Neural cell (in vitro differentiated cells): ENCODE results near the gene BAHD1. TPM values are rescaled to one million over a fixed set of nuclear protein-coding genes. Genes with fewer than 3 reads are reported as not detected.
A peak's percentile ranks its signal among the peaks of the same experiment; 100 is the strongest.

Experiments
- H2AFZ ChIP-seq: fragments of 200-600, 300-800 bp; sonication (generic), shearing (Covaris generic); 2 replicates; pipeline ENCODE4 v1.6.0; 2014; ENCODE audit warnings: low read depth, mild to moderate bottlenecking, antibody characterized with exemption, low read length, moderate library complexity
- H3F3A ChIP-seq: fragments of 200-600 bp; shearing (Covaris generic); 2 replicates; pipeline ENCODE4 v1.6.1; 2016; ENCODE audit warnings: mild to moderate bottlenecking, moderate library complexity, mixed read lengths, antibody characterized with exemption, low read length; ENCODE audit not compliant: insufficient read depth, poor library complexity, severe bottlenecking
- H3K27ac ChIP-seq: fragments of 200-600, 300-800 bp; sonication (generic), shearing (Covaris generic); 2 replicates; pipeline ENCODE4 v1.5.1; 2014; ENCODE audit warnings: mild to moderate bottlenecking, low read length, moderate library complexity
- H3K27me3 ChIP-seq: fragments of 300-800, 200-600 bp; sonication (generic), shearing (Covaris generic); 2 replicates; pipeline ENCODE4 v1.6.0; 2014; ENCODE audit warnings: mild to moderate bottlenecking, low read depth, low read length, moderate library complexity; ENCODE audit not compliant: insufficient read depth
- H3K36me3 ChIP-seq: fragments of 300-800, 200-600 bp; sonication (generic), shearing (Covaris generic); 2 replicates; pipeline ENCODE4 v1.5.1; 2014; ENCODE audit warnings: mild to moderate bottlenecking, antibody characterized with exemption, low read length, moderate library complexity; ENCODE audit not compliant: insufficient read depth
- H3K4me2 ChIP-seq: fragments of 300-800, 200-600 bp; sonication (generic), shearing (Covaris generic); 2 replicates; pipeline ENCODE4 v1.6.0; 2014; ENCODE audit warnings: mild to moderate bottlenecking, low read length
- H3K4me3 ChIP-seq: fragments of 300-800, 200-600 bp; sonication (generic), shearing (Covaris generic); 2 replicates; pipeline ENCODE4 v1.5.1; 2014; ENCODE audit warnings: mild to moderate bottlenecking, low read length, moderate library complexity
- H3K79me2 ChIP-seq: fragments of 200-600 bp; shearing (Covaris generic); replicated peaks from 2 replicates; pipeline ENCODE4 v1.6.0; 2014; ENCODE audit warnings: mild to moderate bottlenecking, low read length, moderate library complexity; ENCODE audit not compliant: insufficient read depth
- H3K9ac ChIP-seq: fragments of 300-800, 200-600 bp; sonication (generic), shearing (Covaris generic); 2 replicates; pipeline ENCODE4 v1.6.1; 2016; ENCODE audit warnings: mild to moderate bottlenecking, low read length, mixed read lengths
- H3K9me2 ChIP-seq: fragments of 200-600 bp; shearing (Covaris generic); 2 replicates; pipeline ENCODE4 v1.6.1; 2016; ENCODE audit warnings: mild to moderate bottlenecking, low read length, mixed read lengths; ENCODE audit not compliant: insufficient read depth
- H3K9me3 ChIP-seq: fragments of 200-600, 300-800 bp; sonication (generic), shearing (Covaris generic); 2 replicates; pipeline ENCODE4 v1.6.1; 2016; ENCODE audit warnings: mild to moderate bottlenecking, mixed run types, low read length, moderate library complexity, mixed read lengths
- H4K20me1 ChIP-seq: fragments of 200-600 bp; shearing (Covaris generic); 2 replicates; pipeline ENCODE4 v1.6.1; 2016; ENCODE audit warnings: mild to moderate bottlenecking, mixed run types; ENCODE audit not compliant: insufficient read depth
- CTCF ChIP-seq: fragments of 450-650 bp; IDR thresholded peaks from 2 replicates; pipeline ENCODE4 v1.5.1; 2014; ENCODE audit warnings: antibody characterized with exemption, mild to moderate bottlenecking, moderate library complexity; ENCODE audit not compliant: poor library complexity, severe bottlenecking
- EP300 ChIP-seq: fragments of 450-650 bp; conservative IDR thresholded peaks from 2 replicates; pipeline ENCODE4 v1.6.1; 2014; ENCODE audit warnings: antibody characterized with exemption, mild to moderate bottlenecking, moderate library complexity; ENCODE audit not compliant: poor library complexity, severe bottlenecking
- EZH2 ChIP-seq: fragments of 200-600, 300-800 bp; shearing (Covaris generic), sonication (generic); IDR thresholded peaks from 2 replicates; pipeline ENCODE4 v1.6.1; 2014; ENCODE audit warnings: antibody characterized with exemption, low read length, borderline replicate concordance, mild to moderate bottlenecking; ENCODE audit not compliant: insufficient read depth, poor library complexity, severe bottlenecking
- MXI1 ChIP-seq: fragments of 450-650 bp; conservative IDR thresholded peaks from 2 replicates; pipeline ENCODE4 v1.6.1; 2014; ENCODE audit warnings: antibody characterized with exemption, mild to moderate bottlenecking; ENCODE audit not compliant: poor library complexity, severe bottlenecking
- POLR2AphosphoS5 ChIP-seq: IDR thresholded peaks from 2 replicates; pipeline ENCODE4 v1.6.1; 2012
- RAD21 ChIP-seq: fragments of 450-650 bp; conservative IDR thresholded peaks from 2 replicates; pipeline ENCODE4 v1.6.1; 2014; ENCODE audit warnings: antibody characterized with exemption, mild to moderate bottlenecking, moderate library complexity
- REST ChIP-seq: IDR thresholded peaks from 2 replicates; pipeline ENCODE4 v1.6.1; 2012; ENCODE audit warnings: borderline replicate concordance
- SMC3 ChIP-seq: fragments of 450-650 bp; conservative IDR thresholded peaks from 2 replicates; pipeline ENCODE4 v1.6.1; 2014; ENCODE audit warnings: antibody characterized with exemption, mild to moderate bottlenecking, moderate library complexity; ENCODE audit not compliant: poor library complexity
- TAF1 ChIP-seq: IDR thresholded peaks from 2 replicates; pipeline ENCODE4 v1.6.1; 2012; ENCODE audit warnings: low read depth
- polyA plus RNA-seq: library from polyadenylated mRNA; depleted of rRNA; stranded (reverse); fragments of >200 nt; gene quantifications from 2 replicates; pipeline ENCODE4 v1.2.3, GENCODE V29; 2014

Gene BAHD1
- polyA plus RNA-seq, 1 donor from 2014 or later = 22.8 TPM

- no peak overlapping the region for H3K4me2 ChIP-seq
- peaks cover 61% of the 10 kb centered on the region for H3K79me2 ChIP-seq
- H2AFZ ChIP-seq = no peak overlapping the region
- H3K9ac ChIP-seq = no peak overlapping the region
- H3K27me3 ChIP-seq = peaks cover 7% of the 10 kb centered on the region
- H3F3A ChIP-seq = no peaks in the 10 kb centered on the region
- TF ChIP-seq CTCF (no peak), MXI1 (no peak), EZH2 (no peak), REST (no peak), SMC3 (no peak), RAD21 (no peak), POLR2AphosphoS5 (no peak), EP300 (no peak), TAF1 (no peak)
- H4K20me1 ChIP-seq = peaks cover 14% of the 10 kb centered on the region
- H3K27ac ChIP-seq = no peak overlapping the region
- H3K36me3 ChIP-seq = no peaks in the 10 kb centered on the region
- H3K9me3 ChIP-seq = no peaks in the 10 kb centered on the region
- H3K9me2 ChIP-seq = no peaks in the 10 kb centered on the region
- peak overlapping the region; percentile 92 for H3K4me3 ChIP-seq
Observed at GRCh38 chr15:40444736-40445135, 4.0 kb downstream of the BAHD1 start.

- no peak overlapping the region for H3K27ac ChIP-seq
- no peak overlapping the region for H2AFZ ChIP-seq
- H3K9ac ChIP-seq = no peak overlapping the region
Observed at GRCh38 chr15:40445421-40445922, 4.7 kb downstream of the BAHD1 start.

More at GRCh38 chr15:40445421-40445922, 4.7 kb downstream of the BAHD1 start:
- Histone ChIP-seq H3F3A (no peaks in the 10 kb centered on the region), H3K79me2 (peaks cover 68% of the 10 kb centered on the region), H3K27me3 (no peaks in the 10 kb centered on the region), H3K36me3 (no peaks in the 10 kb centered on the region), H4K20me1 (peaks cover 19% of the 10 kb centered on the region), H3K4me3 (no peak overlapping the region), H3K9me3 (no peaks in the 10 kb centered on the region), H3K4me2 (no peak overlapping the region), H3K9me2 (no peaks in the 10 kb centered on the region)
- TF ChIP-seq POLR2AphosphoS5 (no peak), SMC3 (no peak), CTCF (no peak), REST (no peak), EZH2 (no peak), EP300 (no peak), MXI1 (no peak), TAF1 (no peak), RAD21 (no peak)
